Measurements from ENCODE around the gene SLC24A3.

Gene SLC24A3

GRCh38 chr20:19212469-19212815 lies at the start of gene SLC24A3:
Gene SLC24A3 (plus strand): TSS chr20:19212642.
- DNase-seq, result no peak

GRCh38 chr20:19170148-19170547 lies 42.3 kb upstream of the SLC24A3 start:
- DNase-seq, result no peak

- DNase-seq, result no peak
Measured at GRCh38 chr20:19172637-19173036, 39.8 kb upstream of the SLC24A3 start.

GRCh38 chr20:19176470-19177052 lies 35.9 kb upstream of the SLC24A3 start:
- peak; percentile 32 for DNase-seq

DNA sequence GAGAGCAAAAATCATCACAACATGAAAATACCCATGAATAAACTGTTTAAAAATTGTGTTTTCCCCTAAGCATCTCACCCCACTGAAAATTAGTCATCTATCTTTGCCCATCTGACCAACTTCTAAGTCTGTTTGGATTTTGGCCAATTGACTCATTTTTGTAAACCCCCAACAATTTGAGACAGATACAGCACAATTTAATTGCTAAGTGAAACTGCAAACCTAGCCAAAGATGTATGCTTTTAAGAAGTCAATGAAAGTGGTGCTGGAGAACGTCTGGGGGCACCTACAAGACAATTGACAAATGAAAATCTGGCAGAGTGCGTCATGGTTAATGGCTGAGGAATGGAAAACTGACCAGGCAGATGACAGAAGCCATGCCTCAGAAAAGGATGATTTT lies 30.9 kb upstream of the SLC24A3 start:
- DNase-seq, result no peak

GRCh38 chr20:19185083-19185482 lies 27.4 kb upstream of the SLC24A3 start:
- DNase-seq, result peak; percentile 17

DNA sequence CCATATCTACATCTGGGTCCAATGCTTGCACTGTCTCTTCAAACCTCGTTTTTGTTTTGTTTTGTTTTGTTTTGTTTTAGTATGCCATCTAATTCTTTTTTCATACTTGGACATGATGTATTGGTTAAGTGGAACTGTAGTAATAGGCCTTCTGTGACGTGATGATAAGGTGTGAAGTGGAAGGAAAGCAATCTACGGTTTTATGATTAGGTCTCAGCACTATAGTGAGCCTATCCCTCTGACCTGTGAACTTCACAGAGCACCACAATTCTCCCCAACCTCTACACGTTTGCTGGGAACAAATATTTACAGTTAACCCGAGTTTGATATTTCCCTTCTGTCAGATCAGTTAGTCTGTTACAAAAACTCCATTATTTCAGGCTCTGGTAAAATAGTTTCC lies 19.1 kb upstream of the SLC24A3 start:
- no peak for DNase-seq

DNA sequence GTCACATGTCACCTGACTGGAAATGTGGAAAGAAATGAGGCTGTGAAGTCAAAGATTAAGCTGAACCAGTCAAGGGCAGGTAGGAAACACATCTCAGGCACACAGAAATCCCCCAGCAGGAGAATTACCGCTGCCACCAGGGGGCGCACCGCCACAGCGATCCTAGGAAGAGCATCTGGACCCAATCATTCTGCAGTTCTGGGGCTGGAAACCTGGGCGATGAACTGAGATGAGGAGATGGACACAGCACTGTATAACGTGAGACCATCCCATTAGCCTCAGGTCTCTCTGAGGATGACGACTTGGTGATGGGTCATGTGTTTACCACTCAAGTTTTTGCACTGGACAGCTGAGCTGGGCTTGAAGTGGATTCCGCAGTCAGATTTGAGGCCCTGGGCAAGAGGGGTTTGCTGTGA lies 6.5 kb upstream of the SLC24A3 start:
- DNase-seq, result peak; percentile 87

DNA sequence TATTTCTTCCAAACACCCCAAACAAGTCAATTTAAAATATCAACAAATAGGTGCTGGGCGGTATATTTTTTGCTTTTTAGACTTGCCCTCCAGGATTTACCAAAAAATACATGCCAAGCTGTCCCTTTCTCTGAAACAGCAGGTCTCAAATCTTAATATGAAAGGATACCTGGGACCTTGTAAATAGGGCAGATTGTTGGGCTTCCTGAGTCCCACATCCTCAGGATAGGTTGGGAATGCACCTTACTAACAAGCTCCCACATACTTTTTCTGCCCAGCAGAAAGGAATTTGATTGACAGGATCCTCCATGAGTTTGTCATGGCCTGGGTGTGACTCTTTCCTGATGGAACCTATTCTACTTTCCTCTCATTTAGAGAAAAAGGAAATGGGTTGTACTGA lies 4.9 kb upstream of the SLC24A3 start:
- DNase-seq, result no peak

DNA sequence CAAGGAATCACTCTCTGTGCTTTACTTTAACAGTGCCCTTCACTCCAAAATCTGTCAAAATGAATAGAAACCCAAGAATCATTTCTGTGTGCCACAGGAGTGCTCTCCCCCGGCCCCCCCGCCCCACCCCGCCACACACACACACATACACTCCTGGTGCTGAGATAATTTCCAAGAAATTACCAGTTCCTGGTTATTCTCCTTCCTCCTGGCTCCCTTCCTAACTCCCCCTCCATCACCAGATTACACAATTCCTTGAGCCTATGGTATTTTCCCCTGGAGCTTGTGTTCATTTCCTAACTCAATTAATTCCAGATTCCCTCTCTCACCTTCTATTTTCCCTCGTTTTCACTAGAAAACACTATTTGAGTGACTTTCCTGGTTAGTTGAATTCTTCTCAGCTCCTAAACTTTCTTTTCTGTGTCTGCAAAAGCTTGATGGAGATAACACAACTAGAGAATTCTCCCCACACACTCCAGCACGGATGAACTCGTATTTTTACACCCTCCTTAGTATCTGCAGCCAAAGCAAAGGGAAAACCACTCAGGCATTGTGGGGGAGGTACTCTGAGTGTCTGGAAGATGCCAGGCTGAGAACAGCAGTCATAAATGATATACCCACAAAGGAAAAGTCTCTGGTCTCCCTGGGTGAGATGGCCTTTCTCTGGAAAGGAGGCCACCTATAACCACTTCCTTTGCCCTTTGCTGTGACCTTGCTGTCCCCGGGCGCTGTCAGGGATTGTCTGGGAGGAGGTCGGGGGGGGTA lies 1.9 kb upstream of the SLC24A3 start:
- DNase-seq, result no peak

DNA sequence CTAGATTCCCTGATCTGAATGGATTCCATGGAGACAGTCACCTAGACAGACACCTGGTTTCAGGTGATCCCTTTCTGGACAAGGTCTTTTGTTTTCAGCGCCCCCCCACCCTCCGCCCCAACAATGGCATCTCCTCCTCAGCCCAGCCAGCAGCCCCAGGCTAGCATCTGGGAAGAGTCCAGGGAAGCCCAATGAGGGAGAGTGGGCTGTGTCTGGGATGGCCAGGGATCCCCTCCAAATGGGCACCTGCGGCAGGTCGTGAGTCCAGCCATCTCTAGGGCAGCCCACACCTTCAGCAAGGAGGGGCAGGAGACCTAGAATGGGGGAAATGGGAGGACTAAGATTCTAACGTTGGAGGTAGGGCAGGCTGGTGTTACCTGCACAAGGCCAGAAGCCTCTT lies 1.2 kb upstream of the SLC24A3 start:
- peak; percentile 29 for DNase-seq

GRCh38 chr20:19211661-19212468 lies 577 bp upstream of the SLC24A3 start:
- peak; percentile 70 for DNase-seq

DNA sequence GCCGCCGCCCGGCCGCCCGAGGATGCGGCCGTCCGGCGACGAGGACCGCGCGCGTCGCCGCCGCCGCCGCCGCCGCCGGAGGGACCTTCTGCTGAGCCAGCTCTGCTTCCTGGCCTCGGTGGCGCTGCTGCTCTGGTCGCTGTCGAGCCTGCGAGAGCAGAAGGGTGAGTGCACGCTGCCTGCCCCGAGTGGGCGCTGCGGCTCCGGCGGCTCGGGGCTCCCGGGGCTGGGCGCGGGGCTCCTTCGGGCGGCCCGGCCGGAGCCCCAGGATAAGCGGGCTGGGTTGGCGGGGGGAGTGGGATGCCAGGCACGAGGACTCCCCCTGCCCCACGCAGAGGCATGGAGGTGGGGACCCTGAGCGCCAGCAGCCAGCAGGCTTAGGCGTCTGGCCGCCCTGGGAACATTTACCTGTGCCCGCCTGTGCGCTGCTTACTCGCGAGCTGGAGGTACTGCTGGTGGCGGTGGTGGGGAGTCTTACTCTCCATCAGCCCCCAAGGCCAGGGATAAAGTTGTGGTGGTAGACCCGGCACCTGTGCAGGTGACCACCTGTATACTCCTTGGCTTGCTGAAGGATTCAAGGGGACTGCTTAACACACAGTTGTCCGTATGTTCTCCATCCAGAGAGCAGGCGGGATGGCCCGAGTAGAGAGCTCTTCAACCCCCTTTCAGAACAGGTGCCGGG lies 520 bp downstream of the SLC24A3 start:
- peak; percentile 92 for DNase-seq

- no peak for DNase-seq
Measured at GRCh38 chr20:19213946-19214490, 1.6 kb downstream of the SLC24A3 start.

DNA sequence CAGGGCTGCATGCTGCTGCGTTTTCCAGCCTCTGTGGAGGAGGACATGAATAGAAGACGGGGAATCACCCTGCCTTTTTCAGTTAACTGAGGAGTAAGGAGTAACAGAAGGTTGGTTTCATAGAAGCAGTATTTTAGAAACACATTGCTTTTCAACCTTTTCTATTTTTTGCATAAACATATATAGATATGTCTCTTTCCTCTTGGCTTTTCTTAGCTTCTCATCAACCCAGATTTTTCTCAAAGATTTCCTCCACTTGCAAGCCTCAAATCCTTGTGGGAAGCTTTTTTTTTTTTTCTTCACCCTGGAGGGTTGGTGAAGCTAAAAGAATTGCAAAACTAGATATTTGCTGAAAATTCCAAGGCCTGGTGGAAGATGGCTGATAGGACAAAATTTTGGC lies 6.0 kb downstream of the SLC24A3 start:
- no peak for DNase-seq

- no peak for DNase-seq
Measured at GRCh38 chr20:19222520-19223040, 10.1 kb downstream of the SLC24A3 start.

DNA sequence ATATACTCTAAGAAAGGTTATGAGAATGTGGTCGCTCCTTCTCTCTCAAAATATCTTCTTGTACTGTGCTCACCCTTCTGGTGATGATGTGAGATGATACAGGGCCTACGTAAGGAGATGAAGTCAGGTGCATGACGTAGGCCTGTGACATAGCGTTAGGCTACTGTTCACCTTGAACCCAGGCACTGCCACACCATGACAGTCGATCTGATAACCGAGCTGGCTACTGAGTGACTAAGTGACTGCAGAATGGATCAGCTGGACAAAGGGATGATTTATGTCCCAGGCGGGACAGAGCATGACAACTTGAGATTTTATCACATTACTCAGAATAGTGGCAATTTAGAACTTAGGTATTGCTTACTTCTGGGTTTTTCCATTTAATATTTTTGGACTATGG lies 11.2 kb downstream of the SLC24A3 start:
- DNase-seq, result no peak

DNA sequence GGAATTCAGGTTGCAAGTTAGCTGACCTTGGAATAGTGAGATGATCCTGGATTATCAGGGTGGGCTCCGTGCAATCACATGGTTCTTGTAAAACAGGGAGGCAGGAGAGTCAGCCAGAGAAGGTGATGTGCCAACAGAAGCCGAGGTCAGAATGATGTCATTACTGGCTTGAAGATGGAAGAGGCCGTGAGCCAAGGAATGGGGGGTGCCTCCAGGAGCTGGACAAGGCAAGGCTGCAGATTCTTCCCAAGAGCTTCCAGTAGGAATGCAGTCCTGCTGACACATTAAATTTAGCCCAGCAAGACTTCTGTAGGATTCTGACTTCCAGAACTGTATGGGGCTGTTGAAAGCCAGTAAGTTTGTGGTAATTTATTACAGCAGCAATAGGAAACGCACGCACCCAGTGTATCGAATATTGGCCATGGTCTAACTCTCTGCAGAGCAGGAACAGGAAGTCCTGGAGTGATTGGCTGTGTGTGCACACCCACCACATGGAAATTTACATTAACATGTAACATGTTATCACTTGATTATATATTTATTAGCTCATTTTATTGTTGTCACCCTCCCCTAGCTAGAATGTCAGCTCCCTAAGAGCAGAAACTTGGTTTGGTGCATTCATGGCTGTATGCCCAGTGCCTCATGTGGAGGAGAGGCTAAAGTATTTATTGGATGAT lies 19.1 kb downstream of the SLC24A3 start:
- no peak for DNase-seq

DNA sequence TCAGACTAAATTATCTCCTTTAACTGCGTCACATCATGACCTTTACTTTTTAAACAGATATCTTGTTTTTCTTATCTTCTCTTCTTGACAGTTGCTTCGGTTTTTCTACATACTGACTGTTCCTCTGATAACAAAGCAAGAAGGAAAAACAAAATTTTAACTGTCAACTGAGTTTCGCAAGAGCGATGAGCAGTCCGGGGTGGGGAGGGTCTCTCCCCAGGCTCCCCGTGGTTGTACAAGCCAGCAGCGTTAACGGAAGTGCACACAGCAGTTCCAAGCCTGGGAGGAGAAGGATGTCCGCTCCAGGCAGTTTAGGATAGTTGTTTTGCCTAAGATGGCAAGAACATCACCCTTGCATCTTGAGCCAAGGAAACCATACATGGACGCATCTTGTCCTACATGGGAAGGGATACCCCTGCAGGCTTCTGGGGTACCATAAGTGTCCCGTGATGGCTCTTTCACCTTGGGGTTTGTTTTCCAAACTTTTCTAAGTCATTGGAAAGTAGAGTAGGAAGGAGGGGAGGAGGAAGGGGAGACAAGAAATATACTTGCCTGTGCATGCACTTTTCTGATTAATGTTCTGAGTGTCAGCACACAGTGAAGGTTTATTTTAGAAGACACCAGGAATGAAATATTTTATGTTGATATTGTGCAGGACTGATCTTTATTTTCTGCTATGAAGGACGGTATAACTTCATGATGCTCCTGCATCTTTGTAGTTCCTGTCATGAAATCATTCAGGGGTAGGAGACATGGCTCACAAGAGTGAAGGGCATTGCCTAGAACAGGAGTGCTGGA lies 20.8 kb downstream of the SLC24A3 start:
- no peak for DNase-seq

- no peak for DNase-seq
Measured at GRCh38 chr20:19236371-19237055, 24.1 kb downstream of the SLC24A3 start.

GRCh38 chr20:19241440-19241839 lies 29.0 kb downstream of the SLC24A3 start:
- DNase-seq, result no peak
